Stimulated activated effector memory CD8-positive, alpha-beta T cell treated with anti-CD3 and anti-CD28 coated beads, Interleukin-12 subunit alpha, Interleukin-12 subunit beta, amount 100 ng/mL, for 72 hours (primary cell): ENCODE data around the gene CT47A1.
"Not testable (repeated sequence)": the region's sequence is repeated elsewhere in the genome, so short reads cannot be mapped to it uniquely, and the experiment has no call there.

Experiments used
- ATAC-seq: fragments of 150-1000 bp; cut with Tn5 transposase; 2 replicates; pipeline ENCODE4 v1.10.0; 2021
- DNase-seq, 2 donors: peaks; one replicate each; pipeline ENCODE4 v3.0.0; 2021 to 2022; ENCODE audit warnings: low spot score in 2 of 2
- H3K27ac Mint-ChIP-seq: one replicate; pipeline ENCODE4 v1.8.0; 2022; ENCODE audit warnings: mild to moderate bottlenecking, mixed read lengths
- H3K36me3 Mint-ChIP-seq: one replicate; pipeline ENCODE4 v1.8.0; 2022; ENCODE audit warnings: mild to moderate bottlenecking, mixed read lengths
- H3K4me1 Mint-ChIP-seq: one replicate; pipeline ENCODE4 v1.8.0; 2022; ENCODE audit warnings: mixed read lengths
- H3K4me3 Mint-ChIP-seq: one replicate; pipeline ENCODE4 v1.8.0; 2022; ENCODE audit warnings: mild to moderate bottlenecking, mixed read lengths
- H3K9me3 Mint-ChIP-seq: one replicate; pipeline ENCODE4 v1.8.0; 2022; ENCODE audit warnings: mixed read lengths

The CT47A1 gene

DNA sequence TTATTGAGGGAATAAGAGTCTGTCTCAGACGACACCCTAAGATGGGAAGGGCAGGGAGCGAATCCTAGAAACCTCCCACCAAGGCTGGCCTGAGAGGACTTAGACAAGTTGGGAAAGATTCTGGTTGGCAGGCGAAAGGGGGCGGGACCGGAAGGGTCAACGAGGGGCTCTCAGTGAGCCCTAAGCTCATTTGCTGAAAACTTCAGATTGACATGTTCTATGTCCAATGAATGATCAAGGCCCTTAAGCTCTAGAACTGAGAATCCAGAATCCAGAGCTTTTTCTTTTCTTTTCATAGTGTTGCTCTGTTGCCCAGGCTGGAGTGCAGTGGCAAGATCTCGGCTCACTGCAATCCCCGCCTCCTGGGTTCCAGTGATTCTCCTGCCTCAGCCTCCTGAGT, at the start of gene CT47A1:
Gene CT47A1 (minus strand): TSS at position 101 of the 400 bp plus-strand sequence. CDS start 231 bp downstream, outside the sequence.
- H3K9me3 Mint-ChIP-seq, H3K36me3 Mint-ChIP-seq, ATAC-seq, H3K4me1 Mint-ChIP-seq, H3K4me3 Mint-ChIP-seq, H3K27ac Mint-ChIP-seq, DNase-seq: not testable (repeated sequence)

DNA sequence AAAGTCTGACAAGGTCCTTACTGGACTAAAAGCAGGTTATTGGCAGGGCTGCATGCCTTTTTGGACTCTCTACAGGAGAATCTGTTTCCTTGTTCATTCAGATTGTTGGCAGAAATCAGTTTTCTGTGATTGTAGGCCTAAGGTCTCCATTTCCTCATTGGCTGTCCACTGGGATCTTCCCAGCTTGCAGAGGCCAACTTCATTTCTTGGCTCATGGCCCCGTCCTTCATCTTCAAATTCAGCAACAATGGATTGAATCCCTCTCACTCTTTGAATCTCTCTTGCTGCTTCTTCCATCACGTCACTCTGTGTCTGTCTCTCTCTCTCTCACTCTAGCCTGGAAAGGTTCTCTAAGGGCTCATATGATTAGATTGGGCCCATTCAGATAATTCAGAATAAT, 47.0 kb upstream of the CT47A1 start:
- DNase-seq (no peak), ATAC-seq (no peak)
- no peaks in the 10 kb centered on the region for H3K4me1 Mint-ChIP-seq
- H3K4me3 Mint-ChIP-seq: no peak overlapping the region
- H3K36me3 Mint-ChIP-seq: no peaks in the 10 kb centered on the region
- H3K9me3 Mint-ChIP-seq: no peaks in the 10 kb centered on the region
- H3K27ac Mint-ChIP-seq: no peak overlapping the region

DNA sequence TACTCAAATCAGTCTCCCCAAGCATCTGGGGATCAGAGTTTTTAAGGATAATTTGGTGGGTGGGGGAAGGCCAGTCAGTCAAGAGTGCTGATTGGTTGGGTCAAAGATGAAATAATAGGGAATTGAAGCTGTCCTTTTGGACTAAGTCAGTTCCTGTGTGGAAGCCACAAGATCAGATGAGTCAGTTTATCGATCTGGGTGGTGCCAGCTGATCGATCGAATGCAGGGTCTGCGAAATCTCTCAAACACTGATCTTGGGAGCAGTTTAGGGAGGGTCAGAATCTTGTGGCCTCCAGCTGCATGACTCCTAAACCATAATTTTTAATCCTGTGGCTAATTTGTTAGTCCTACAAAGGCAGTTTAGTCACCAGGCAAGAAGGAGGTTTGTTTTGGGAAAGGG, 44.5 kb upstream of the CT47A1 start:
- no peaks in the 10 kb centered on the region for H3K36me3 Mint-ChIP-seq

DNA sequence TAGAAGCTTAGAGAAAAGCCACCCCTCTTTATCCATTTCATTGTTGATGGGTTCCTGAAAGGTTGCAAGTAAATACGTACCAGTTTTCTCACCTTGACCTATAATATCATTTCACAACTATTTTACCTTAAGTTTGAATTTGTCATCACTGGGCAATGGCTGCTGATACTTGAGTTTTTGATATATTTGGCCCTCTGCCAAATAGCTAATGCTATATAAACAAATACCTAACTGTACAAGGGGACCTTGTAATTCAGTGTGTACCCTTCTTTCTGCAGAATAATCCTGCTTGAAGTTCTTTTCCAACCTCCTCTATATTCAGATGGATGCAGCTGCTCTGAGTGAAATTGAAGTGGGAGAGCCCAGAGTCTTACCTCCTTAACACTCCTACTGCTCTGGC, 42.9 kb upstream of the CT47A1 start:
- Mint-ChIP-seq H3K36me3 (no peaks in the 10 kb centered on the region), H3K4me3 (no peak overlapping the region), H3K9me3 (no peaks in the 10 kb centered on the region), H3K4me1 (no peaks in the 10 kb centered on the region), H3K27ac (no peak overlapping the region)
- DNase-seq: no peak
- ATAC-seq: no peak

More for the DNA sequence above, 44.5 kb upstream of the CT47A1 start:
- ATAC-seq (no peak), DNase-seq (no peak)
- H3K4me1 Mint-ChIP-seq: no peaks in the 10 kb centered on the region
- no peak overlapping the region for H3K4me3 Mint-ChIP-seq
- H3K9me3 Mint-ChIP-seq: no peaks in the 10 kb centered on the region
- H3K27ac Mint-ChIP-seq: no peak overlapping the region

DNA sequence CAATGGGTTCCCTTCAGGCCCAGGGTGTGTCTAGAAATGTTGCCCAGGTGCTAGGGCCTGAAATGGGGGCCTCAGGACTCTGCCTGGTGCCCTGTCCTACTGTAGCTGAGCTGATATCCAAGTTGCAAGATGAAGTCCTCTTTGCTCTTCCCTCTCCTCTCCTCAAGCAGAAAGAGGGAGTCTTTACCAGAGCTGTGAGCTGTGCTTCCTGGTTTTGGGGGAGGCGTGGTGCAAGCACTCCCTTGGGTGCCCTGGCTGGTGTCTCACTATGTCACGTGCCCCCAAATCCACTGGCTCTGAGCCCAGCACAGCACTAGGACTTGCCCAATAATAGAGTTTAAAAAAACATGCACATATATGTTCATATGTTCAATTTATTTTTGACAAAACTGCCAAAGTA, 29.3 kb upstream of the CT47A1 start:
- Mint-ChIP-seq H3K9me3 (no peaks in the 10 kb centered on the region), H3K4me3 (no peak overlapping the region), H3K4me1 (no peaks in the 10 kb centered on the region), H3K27ac (no peak overlapping the region), H3K36me3 (no peaks in the 10 kb centered on the region)
- DNase-seq (no peak), ATAC-seq (no peak)

DNA sequence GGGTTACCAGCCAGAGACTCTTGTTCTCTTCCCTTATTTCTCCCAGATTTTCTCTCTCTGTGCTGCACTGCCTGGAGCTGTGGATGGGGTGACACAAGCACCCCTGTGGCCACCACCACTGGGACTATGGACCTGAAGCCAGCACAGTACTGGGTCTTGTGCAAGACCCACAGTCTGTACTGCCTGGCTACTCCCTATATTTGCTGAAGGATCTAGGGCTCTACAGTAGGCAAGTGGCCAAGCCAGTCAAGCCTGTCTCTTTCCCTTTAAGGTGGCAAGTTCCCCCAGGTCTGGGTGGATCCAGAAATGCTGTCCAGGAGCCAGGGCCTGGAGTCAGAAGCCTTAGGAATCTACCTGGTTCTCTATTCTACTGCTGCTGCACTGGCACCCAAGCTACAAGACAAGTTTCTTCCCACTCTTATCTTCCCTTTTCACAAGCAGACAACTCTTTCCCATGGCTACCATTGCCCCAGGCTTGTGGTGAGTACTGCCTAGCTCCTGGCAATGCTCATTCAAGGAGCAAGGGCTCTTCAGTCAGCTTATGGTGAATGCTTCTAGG, 28.4 kb upstream of the CT47A1 start:
- Mint-ChIP-seq H3K9me3 (no peaks in the 10 kb centered on the region), H3K4me1 (no peaks in the 10 kb centered on the region), H3K27ac (no peak overlapping the region), H3K4me3 (no peak overlapping the region), H3K36me3 (no peaks in the 10 kb centered on the region)
- no peak for DNase-seq
- ATAC-seq: no peak

DNA sequence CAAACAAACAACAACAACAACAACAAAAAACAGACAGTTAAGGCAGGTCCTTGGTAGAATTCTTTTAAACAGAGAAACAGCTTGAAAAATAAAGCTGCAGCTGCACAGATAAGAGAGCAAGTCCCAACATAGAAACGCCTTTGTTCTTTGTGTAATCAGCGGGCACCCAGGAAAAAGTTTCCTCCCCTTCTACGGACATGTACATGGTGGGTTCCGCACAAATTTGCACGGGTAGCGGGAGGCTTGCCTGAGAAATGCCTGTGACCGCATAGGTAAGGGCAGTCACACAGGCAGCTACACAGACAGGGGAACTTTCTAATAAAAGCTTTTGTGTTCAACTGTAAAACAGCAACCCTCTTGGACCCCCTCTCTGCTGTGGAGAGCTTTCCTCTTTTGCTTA, 25.7 kb upstream of the CT47A1 start:
- DNase-seq (no peak), ATAC-seq (no peak)
- H3K4me1 Mint-ChIP-seq: no peaks in the 10 kb centered on the region
- no peak overlapping the region for H3K27ac Mint-ChIP-seq
- no peaks in the 10 kb centered on the region for H3K9me3 Mint-ChIP-seq
- H3K4me3 Mint-ChIP-seq: no peak overlapping the region
- H3K36me3 Mint-ChIP-seq: no peaks in the 10 kb centered on the region

DNA sequence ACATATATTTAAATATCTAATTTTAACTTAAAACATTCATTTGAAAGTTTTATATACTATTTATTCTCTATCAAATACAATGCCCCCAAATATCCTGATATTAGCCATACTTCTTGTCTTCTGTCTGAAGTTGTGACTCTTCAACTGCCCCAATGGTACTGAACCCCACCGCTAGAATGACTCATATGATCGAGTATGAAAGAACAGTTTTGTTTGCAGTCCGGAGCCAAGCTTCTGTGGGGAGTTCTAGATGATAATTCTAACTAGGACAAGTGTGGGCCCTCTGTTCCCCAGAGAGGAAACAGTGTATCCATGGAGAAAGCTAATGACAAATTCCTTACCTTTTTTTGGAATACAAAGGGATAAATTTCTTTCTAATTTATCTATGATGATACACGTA, 24.7 kb upstream of the CT47A1 start:
- Mint-ChIP-seq H3K36me3 (no peaks in the 10 kb centered on the region), H3K9me3 (no peaks in the 10 kb centered on the region), H3K4me1 (no peaks in the 10 kb centered on the region), H3K4me3 (no peak overlapping the region), H3K27ac (no peak overlapping the region)
- ATAC-seq: no peak
- DNase-seq: no peak

DNA sequence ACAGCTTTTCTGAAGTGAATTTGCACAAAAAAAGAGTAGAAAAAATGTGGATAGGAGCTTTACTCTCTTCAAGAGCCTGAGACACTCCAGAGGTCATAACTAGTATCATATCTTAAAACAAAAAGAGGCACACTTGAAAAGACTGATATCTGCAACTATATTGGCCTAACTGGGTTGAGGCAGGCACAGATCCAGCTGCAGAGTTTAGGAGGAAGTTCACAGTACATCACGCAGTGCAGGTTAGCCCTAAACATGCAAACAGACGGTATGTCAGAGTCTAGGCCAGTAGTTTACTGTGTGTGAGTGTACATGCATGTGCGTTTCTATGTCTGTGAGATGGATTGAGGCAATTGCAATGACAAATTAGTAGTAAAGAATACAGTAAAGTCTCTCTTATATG, 24.2 kb upstream of the CT47A1 start:
- no peaks in the 10 kb centered on the region for H3K9me3 Mint-ChIP-seq
- DNase-seq (no peak), ATAC-seq (no peak)
- H3K27ac Mint-ChIP-seq: no peak overlapping the region
- no peaks in the 10 kb centered on the region for H3K36me3 Mint-ChIP-seq
- no peak overlapping the region for H3K4me3 Mint-ChIP-seq
- no peaks in the 10 kb centered on the region for H3K4me1 Mint-ChIP-seq

DNA sequence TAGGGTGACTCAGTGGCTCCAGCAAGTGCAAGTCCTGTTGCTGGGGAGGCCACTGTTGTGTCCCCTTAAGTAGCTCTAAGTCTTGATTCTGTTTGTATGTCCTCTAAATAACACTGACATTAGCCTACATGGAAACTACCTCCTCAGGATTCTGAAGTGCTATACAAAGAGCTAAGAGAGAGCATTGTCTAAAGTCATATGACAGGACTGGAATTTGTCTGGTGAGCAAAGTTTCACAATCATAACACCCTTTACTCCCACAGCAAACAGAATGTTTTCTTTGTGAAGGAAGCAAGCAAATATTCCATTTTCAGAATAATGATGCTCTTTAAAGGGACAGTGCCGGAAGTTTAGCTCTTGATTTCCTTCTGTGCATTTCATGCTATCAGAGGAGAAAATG, 23.4 kb upstream of the CT47A1 start:
- H3K4me3 Mint-ChIP-seq: no peak overlapping the region
- H3K36me3 Mint-ChIP-seq: no peaks in the 10 kb centered on the region
- DNase-seq (no peak), ATAC-seq (no peak)
- H3K27ac Mint-ChIP-seq: no peak overlapping the region
- no peaks in the 10 kb centered on the region for H3K9me3 Mint-ChIP-seq
- no peaks in the 10 kb centered on the region for H3K4me1 Mint-ChIP-seq

DNA sequence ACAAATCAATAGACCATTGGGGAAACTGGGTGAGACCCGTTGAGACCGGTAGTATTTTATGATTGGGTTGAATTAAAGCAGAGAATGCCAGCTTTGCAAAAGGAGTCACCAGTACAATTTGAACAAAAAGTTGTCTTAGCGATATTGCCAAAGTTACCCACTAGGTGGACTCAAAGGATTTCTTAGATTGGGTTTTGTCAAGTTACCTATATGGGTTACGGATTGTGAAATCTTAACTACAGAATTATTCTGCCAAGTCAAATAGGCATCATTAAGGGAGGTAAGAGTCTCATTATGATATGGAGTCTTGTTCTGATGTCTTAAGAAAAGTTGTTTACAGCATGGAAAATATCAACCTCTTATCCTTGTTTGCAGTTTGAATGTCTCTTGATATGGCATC, 15.0 kb upstream of the CT47A1 start:
- Mint-ChIP-seq H3K27ac (no peak overlapping the region), H3K36me3 (no peaks in the 10 kb centered on the region), H3K4me3 (no peak overlapping the region), H3K4me1 (no peaks in the 10 kb centered on the region), H3K9me3 (no peaks in the 10 kb centered on the region)
- no peak for ATAC-seq
- no peak for DNase-seq

DNA sequence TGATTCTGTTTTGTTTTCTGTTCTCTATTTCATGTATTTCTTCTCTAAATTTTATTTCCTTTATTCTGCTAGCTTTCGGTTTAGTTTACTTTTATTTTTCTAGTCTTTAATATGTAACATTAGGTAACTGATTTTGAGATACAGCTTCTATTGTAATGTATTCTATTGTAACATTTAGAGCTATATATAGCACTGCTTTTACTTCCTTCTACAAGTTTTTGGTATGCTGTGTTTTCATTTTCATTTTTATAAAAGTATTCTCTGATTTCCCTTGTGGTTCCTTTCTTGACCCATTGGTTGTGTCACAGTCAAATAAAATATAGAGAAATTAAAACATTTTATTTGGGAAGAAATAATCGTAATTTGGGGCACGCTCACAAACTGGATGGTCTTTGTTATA, 13.9 kb upstream of the CT47A1 start:
- no peaks in the 10 kb centered on the region for H3K36me3 Mint-ChIP-seq
- no peak overlapping the region for H3K27ac Mint-ChIP-seq
- no peak overlapping the region for H3K4me3 Mint-ChIP-seq
- H3K9me3 Mint-ChIP-seq: no peaks in the 10 kb centered on the region
- no peak for DNase-seq
- ATAC-seq: no peak
- no peaks in the 10 kb centered on the region for H3K4me1 Mint-ChIP-seq

DNA sequence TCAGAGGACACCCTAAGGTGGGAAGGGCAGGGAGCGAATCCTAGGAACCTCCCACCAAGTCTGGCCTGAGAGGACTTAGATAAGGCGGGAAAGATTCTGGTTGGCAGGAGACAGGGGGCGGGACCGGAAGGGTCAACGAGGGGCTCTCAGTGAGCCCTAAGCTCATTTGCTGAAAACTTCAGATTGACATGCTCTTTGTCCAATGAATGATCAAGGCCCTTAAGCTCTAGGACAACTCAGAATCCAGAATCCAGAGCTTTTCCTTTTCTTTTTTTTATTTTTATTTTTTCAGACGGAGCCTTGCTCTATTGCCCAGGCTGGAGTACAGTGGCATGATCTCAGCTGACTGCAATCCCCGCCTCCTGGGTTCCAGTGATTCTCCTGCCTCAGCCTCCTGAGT, 29.1 kb downstream of the CT47A1 start, which contains the start of gene CT47A7:
Gene CT47A7 (minus strand): TSS at position 101 of the 400 bp plus-strand sequence. CDS start 255 bp downstream, outside the sequence.
- H3K27ac Mint-ChIP-seq, H3K36me3 Mint-ChIP-seq, H3K9me3 Mint-ChIP-seq, H3K4me3 Mint-ChIP-seq, ATAC-seq, H3K4me1 Mint-ChIP-seq, DNase-seq: not testable (repeated sequence)
